Activated T-cell treated with anti-CD3 and anti-CD28 coated beads for 24 hours (primary cell): ENCODE results near the gene MRPL23.
"Not testable (repeated sequence)": the region's sequence is repeated elsewhere in the genome, so short reads cannot be mapped to it uniquely, and the experiment has no call there.

Experiments used
- DNase-seq: peaks from one replicate; pipeline ENCODE4 v3.0.0-alpha.2; 2020; ENCODE audit warnings: low read depth

MRPL23 gene

GRCh38 chr11:1934335-1935155 is 12.6 kb upstream of the MRPL23 start:
- DNase-seq: no peak

- DNase-seq: no peak
Measured at GRCh38 chr11:1935156-1936071, 11.7 kb upstream of the MRPL23 start.

DNA sequence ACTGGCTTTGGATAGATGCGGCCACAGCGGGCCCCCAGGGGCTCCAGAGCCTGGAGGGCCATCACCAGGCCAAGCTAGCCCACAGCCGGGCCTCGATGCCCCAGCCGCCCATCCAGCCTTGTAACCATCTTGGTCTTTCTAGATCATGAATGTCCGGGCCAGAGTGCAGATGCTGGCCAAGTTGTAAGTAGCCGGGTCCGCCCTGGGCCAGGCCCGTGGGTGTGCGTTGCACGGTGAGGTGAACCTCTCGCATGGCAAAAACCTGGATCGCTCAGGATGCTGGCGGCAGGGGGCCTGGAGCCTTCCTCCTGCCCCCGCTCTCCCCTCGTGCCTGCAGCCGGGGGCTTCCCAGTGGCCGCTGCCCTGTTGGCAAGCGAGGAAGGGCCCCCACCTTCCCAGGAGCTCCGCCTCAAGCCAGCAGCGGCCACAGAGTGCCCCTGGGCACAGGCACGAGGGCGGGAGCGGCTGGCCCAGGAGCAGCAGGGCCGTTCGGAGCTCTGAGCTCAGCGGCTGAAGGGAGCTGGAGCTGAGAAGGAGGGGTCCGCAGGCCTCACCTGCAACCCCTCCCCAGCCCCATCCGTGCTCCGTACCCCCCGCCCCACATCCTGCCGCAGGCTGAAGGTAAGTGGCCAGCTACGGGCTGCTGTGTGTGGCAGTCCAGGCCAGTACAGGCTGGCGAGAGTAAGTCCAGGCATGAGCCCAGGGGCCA is 10.9 kb upstream of the MRPL23 start:
- DNase-seq: no peak

GRCh38 chr11:1936781-1937615 is 10.1 kb upstream of the MRPL23 start:
- no peak for DNase-seq

DNA sequence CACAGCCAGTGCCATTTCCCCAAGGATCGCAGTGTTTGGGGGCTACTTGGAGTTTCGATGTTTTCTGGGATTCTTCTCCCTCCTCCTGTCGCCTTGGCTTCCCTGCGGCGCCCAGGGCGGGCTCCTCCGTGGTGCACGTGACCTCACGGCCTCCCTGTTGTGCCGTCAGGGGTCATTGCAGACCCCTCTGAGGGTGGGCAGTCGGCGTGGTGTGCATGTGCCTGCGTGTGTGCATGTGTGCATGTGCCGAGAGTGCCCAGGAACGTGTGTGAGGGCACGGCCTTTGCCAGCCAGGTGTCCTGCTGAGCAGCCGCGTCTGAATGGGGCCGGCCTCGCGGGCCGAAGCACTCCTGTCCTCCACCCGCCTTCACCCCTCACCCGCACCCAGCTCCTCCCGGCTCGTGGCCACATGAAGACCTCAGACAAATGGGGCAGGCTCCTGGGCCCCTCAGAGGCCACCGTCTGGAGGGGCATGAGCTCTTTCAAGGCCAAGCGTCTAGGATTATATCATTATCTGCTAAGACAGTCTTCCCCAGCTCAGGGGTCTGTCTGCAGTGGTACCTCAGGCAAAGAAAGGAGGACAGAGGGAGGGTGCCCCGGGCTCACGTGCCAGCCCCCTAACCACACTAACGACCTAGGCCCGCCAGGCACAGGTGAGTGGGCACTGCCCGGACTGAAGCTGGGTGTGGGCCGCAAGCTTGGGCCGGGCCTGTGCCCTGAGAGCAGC is 9.4 kb upstream of the MRPL23 start:
- DNase-seq: no peak

- DNase-seq: no peak
Measured at GRCh38 chr11:1938343-1939005, 8.7 kb upstream of the MRPL23 start.

- DNase-seq: no peak
Measured at GRCh38 chr11:1939006-1939625, 8.0 kb upstream of the MRPL23 start.

- not testable (repeated sequence) for DNase-seq
Measured at GRCh38 chr11:1939788-1940187, 7.3 kb upstream of the MRPL23 start.

GRCh38 chr11:1942558-1943260 is 4.4 kb upstream of the MRPL23 start:
- DNase-seq: no peak

DNA sequence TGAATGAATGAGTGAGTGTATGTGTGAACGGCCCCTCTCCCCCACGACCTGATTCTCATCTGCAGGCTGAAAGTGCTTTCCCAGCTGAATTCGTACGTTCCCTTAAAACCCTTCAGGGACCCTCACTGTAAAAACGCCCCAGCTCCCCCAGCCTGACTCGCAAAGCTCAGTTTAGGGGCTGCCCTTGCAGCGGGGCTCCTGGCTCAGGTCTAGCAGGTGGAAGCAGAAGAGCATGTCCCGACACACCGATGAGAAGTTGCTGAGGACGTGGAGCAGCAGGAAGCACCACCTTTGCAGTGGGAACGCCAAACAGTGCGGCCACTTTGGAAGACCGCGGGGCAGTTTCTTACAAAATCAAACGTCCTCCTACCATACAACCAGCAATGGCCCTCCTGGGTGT is 3.6 kb upstream of the MRPL23 start:
- DNase-seq: no peak

DNA sequence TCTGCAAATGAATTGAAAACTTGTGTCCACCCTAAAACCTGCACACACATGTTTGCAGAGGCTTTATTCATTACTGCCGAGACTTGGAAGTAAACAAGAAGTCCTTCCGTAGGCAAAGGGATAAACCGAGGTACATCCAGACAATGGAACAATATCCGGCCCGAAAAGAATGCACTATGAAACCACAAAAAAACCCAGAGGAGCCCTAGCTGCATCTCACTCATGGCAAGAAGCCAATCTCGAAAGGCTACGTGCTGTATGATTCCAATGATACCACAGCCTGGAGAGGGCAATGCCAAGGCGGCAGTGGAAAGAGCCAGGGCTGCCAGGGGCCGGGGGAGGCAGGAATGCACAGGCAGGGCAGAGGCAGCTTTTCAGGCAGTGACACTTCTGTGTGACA is 3.2 kb upstream of the MRPL23 start:
- DNase-seq: no peak

DNA sequence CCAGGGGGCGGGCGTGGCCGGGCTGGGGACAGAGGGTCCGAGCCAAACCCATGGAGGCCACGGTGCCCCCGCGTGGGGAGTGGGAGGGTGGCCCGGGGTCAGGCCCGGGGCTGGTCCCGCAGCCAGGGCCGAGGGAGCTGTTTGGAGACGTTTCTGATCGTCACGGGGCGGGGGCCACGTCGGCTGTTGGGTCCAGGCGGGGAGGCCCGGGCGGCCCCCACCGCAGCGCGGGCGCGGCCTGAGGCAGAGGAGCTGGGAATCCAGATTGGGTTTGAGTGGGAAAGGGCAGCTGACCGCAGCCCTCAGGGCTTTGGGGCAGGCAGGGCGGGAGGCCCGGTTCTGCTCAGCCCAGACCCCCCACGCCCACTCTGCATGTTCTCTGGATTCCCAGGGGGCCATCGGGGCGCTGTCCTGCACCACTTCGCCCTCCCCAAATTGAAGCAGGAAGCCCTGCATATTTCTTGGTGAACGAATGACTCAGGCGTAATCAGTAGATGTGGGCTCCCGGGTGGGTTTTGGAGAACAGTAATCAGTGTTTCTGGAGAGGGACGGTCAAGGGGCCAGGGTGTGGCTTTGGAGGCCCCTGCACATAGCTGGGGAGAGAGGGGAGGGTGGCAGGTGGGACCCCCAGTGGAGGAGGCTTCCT is 583 bp downstream of the MRPL23 start:
- no peak for DNase-seq

- no peak for DNase-seq
Measured at GRCh38 chr11:1948389-1948788, 1.3 kb downstream of the MRPL23 start.

- DNase-seq: no peak
Measured at GRCh38 chr11:1949302-1949701, 2.2 kb downstream of the MRPL23 start.

- no peak for DNase-seq
Measured at GRCh38 chr11:1949922-1950321, 2.8 kb downstream of the MRPL23 start.

GRCh38 chr11:1952806-1953482 is 5.8 kb downstream of the MRPL23 start:
- DNase-seq: no peak

DNA sequence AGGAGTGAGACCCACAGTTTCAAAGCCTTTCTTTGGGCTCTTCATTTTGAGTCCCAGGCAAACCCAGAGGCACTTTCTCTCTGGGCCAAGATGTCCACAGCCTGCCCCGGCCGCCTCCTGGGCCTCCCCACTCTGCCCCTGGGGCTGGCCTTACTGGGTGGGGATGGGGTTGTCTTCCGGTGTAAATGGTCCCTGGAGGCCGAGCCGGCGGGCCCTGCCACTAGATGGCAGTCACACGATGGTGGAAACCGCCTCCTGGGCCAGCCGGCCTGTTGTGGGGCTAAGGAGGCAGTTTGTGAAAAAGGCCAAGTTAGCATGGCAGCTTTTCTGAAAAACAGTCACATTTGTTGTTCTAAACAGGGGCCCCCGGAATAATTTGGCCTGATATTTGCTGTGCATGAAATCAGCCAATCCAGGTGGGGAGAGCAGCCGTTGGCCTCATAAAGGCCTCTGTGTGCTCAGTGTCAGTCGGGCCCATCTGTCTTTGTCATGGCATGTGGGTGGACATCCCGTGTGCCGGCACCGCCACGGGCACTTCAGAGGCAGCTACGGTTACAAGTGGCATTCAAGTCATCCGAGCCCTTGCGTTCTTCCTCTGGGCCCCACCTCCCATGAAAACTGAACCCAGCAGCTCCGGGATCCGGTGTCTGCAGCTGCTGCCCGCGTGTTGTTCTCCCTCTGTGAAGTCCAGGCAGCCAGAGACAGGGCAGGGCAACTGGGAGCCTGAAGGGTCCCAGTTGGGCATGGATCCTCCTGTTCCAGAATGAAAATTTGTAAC is 6.5 kb downstream of the MRPL23 start:
- DNase-seq: no peak
